SKM-1 (cell line): ENCODE results near the gene PGM1.

Source experiments
- DNase-seq: peaks from one replicate; lab custom pipeline; 2025; ENCODE audit not compliant: unreplicated experiment; lab: John Stamatoyannopoulos, UW

Gene PGM1

GRCh38 chr1:63600248-63600647 lies 7.0 kb downstream of the PGM1 start:
- no peak for DNase-seq

- DNase-seq = no peak
Measured at GRCh38 chr1:63601061-63601460, 7.8 kb downstream of the PGM1 start.

- no peak for DNase-seq
Measured at GRCh38 chr1:63601463-63601862, 8.3 kb downstream of the PGM1 start.

GRCh38 chr1:63601912-63602311 lies 8.7 kb downstream of the PGM1 start:
- no peak for DNase-seq

- no peak for DNase-seq
Measured at GRCh38 chr1:63602629-63603028, 9.4 kb downstream of the PGM1 start.

- DNase-seq = no peak
Measured at GRCh38 chr1:63603810-63604209, 10.6 kb downstream of the PGM1 start.

GRCh38 chr1:63607322-63607721 lies 14.1 kb downstream of the PGM1 start:
- DNase-seq = no peak

GRCh38 chr1:63611231-63611630 lies 18.0 kb downstream of the PGM1 start:
- DNase-seq = no peak

GRCh38 chr1:63612564-63612963 lies 19.4 kb downstream of the PGM1 start:
- DNase-seq = peak; percentile 23

- no peak for DNase-seq
Measured at GRCh38 chr1:63612971-63613370, 19.8 kb downstream of the PGM1 start.

GRCh38 chr1:63615768-63616420 lies 22.7 kb downstream of the PGM1 start:
- no peak for DNase-seq

- no peak for DNase-seq
Measured at GRCh38 chr1:63617450-63617849, 24.2 kb downstream of the PGM1 start.

GRCh38 chr1:63618011-63618410 lies 24.8 kb downstream of the PGM1 start:
- peak; percentile 43 for DNase-seq

- DNase-seq = no peak
Measured at GRCh38 chr1:63619558-63619957, 26.3 kb downstream of the PGM1 start.

- no peak for DNase-seq
Measured at GRCh38 chr1:63620671-63621070, 27.5 kb downstream of the PGM1 start.

- DNase-seq = no peak
Measured at GRCh38 chr1:63621075-63621474, 27.9 kb downstream of the PGM1 start.

GRCh38 chr1:63621698-63622097 lies 28.5 kb downstream of the PGM1 start:
- DNase-seq = no peak

- no peak for DNase-seq
Measured at GRCh38 chr1:63622849-63623566, 29.8 kb downstream of the PGM1 start.

GRCh38 chr1:63623952-63624351 lies 30.7 kb downstream of the PGM1 start:
- DNase-seq = no peak

- no peak for DNase-seq
Measured at GRCh38 chr1:63624911-63625310, 31.7 kb downstream of the PGM1 start.

GRCh38 chr1:63626222-63626621 lies 33.0 kb downstream of the PGM1 start:
- no peak for DNase-seq

- no peak for DNase-seq
Measured at GRCh38 chr1:63628607-63629006, 35.4 kb downstream of the PGM1 start.

GRCh38 chr1:63630238-63630637 lies 37.0 kb downstream of the PGM1 start:
- DNase-seq = no peak
